Measurements from ENCODE around the gene PDE5A. TPM values are rescaled to one million over a fixed set of nuclear protein-coding genes. Genes with fewer than 3 reads are reported as not detected.

PDE5A gene
- total RNA-seq, 6 experiments from 2014 or later = 0.56 to 2.4 (median 0.91) TPM

- intact Hi-C loops (cut with DNase I) = no loop called here
- no peaks in the 10 kb centered on the region for H3K4me1 ChIP-seq
- WGBS (ENCODE audit: insufficient coverage, low coverage, low lambda C conversion rate, missing lambda C conversion rate) = 90% methylated on average over 3 of the region's 3 CpGs
- H3K36me3 ChIP-seq = no peaks in the 10 kb centered on the region
- ATAC-seq (no peak), DNase-seq (no peak)
- no peaks in the 10 kb centered on the region for H3K9me3 ChIP-seq
- no peak overlapping the region for H3K27ac ChIP-seq
- H3K27me3 ChIP-seq = no peaks in the 10 kb centered on the region
- no peak for TF ChIP-seq POLR2A (IDR thresholded peaks at IDR 0.05)
- no peak for TF ChIP-seq CTCF (IDR thresholded peaks at IDR 0.05)
- no peak overlapping the region for H3K4me3 ChIP-seq
Measured at GRCh38 chr4:119529788-119530187, 98.8 kb downstream of the PDE5A start.

- intact Hi-C loops (cut with DNase I) = no loop called here
Measured at GRCh38 chr4:119526786-119527550, 101.6 kb downstream of the PDE5A start.

GRCh38 chr4:119525771-119526712 is 102.6 kb downstream of the PDE5A start:
- DNase-seq (no peak), ATAC-seq (no peak)
- TF ChIP-seq CTCF (IDR thresholded peaks at IDR 0.05) = no peak
- TF ChIP-seq POLR2A (IDR thresholded peaks at IDR 0.05) = no peak
- Histone ChIP-seq H3K4me3 (no peak overlapping the region), H3K4me1 (no peaks in the 10 kb centered on the region), H3K27ac (no peak overlapping the region), H3K9me3 (no peaks in the 10 kb centered on the region), H3K36me3 (no peaks in the 10 kb centered on the region), H3K27me3 (no peaks in the 10 kb centered on the region)
- intact Hi-C loops (cut with DNase I) = no loop called here
- 70% methylated on average over 3 of the region's 3 CpGs for WGBS (ENCODE audit: insufficient coverage, low coverage, low lambda C conversion rate, missing lambda C conversion rate)

More at GRCh38 chr4:119526786-119527550, 101.6 kb downstream of the PDE5A start:
- no peak overlapping the region for H3K27ac ChIP-seq
- TF ChIP-seq CTCF (IDR thresholded peaks at IDR 0.05) = no peak
- no peak for TF ChIP-seq POLR2A (IDR thresholded peaks at IDR 0.05)
- ATAC-seq = no peak
- H3K36me3 ChIP-seq = no peaks in the 10 kb centered on the region
- no peaks in the 10 kb centered on the region for H3K9me3 ChIP-seq
- no peak overlapping the region for H3K4me3 ChIP-seq
- no peaks in the 10 kb centered on the region for H3K27me3 ChIP-seq
- 83% methylated on average over 2 of the region's 2 CpGs for WGBS (ENCODE audit: insufficient coverage, low coverage, low lambda C conversion rate, missing lambda C conversion rate)
- no peaks in the 10 kb centered on the region for H3K4me1 ChIP-seq
- no peak for DNase-seq

GRCh38 chr4:119525005-119525749 is 103.4 kb downstream of the PDE5A start:
- intact Hi-C loops (cut with DNase I) = no loop called here
- 78% methylated on average over 5 of the region's 5 CpGs for WGBS (ENCODE audit: insufficient coverage, low coverage, low lambda C conversion rate, missing lambda C conversion rate)
- no peak for TF ChIP-seq CTCF (IDR thresholded peaks at IDR 0.05)
- TF ChIP-seq POLR2A (IDR thresholded peaks at IDR 0.05) = no peak

More at GRCh38 chr4:119525005-119525749, 103.4 kb downstream of the PDE5A start:
- H3K9me3 ChIP-seq = no peaks in the 10 kb centered on the region
- DNase-seq = no peak
- H3K27ac ChIP-seq = no peak overlapping the region
- no peaks in the 10 kb centered on the region for H3K27me3 ChIP-seq
- ATAC-seq = peak in 1 of 4 donors; percentile 51
- no peak overlapping the region for H3K4me3 ChIP-seq
- no peaks in the 10 kb centered on the region for H3K36me3 ChIP-seq
- no peaks in the 10 kb centered on the region for H3K4me1 ChIP-seq
